Fibroblast of the aortic adventitia (primary cell): Measurements from ENCODE around the gene AK6. TPM values are rescaled to one million over a fixed set of nuclear protein-coding genes. Genes with fewer than 3 reads are reported as not detected.

ENCODE experiments used
- DNase-seq: peaks from one replicate; pipeline ENCODE4 v3.0.0-alpha.2; 2010; ENCODE audit warnings: low read depth
- H3K4me3 ChIP-seq: 2 replicates; pipeline ENCODE4 v1.5.1; 2011; ENCODE audit warnings: low read depth, mild to moderate bottlenecking, control low read depth, low read length, moderate library complexity
- CTCF ChIP-seq: IDR thresholded peaks from 2 replicates; pipeline ENCODE4 v1.5.1; 2011; ENCODE audit warnings: mild to moderate bottlenecking, low read length, control low read depth, inconsistent platforms; ENCODE audit not compliant: insufficient read depth
- total RNA-seq: library from RNA; depleted of rRNA; stranded (reverse); fragments of >200 nt; gene quantifications from 2 replicates; pipeline ENCODE4 v1.2.3, GENCODE V29; 2012; ENCODE audit warnings: low replicate concordance

Gene AK6
- total RNA-seq, 1 donor, result 55.2 TPM

- TF ChIP-seq CTCF, result no peak
- no peak overlapping the region for H3K4me3 ChIP-seq
- DNase-seq, result no peak
Observed at GRCh38 chr5:69364850-69365249, 4.5 kb downstream of the AK6 start.

- peak; percentile 48 for TF ChIP-seq CTCF
- peak; percentile 10 for DNase-seq
- H3K4me3 ChIP-seq, result no peak overlapping the region
Observed at GRCh38 chr5:69364414-69364813, 4.9 kb downstream of the AK6 start.

- no peak for TF ChIP-seq CTCF
- no peak for DNase-seq
- no peak overlapping the region for H3K4me3 ChIP-seq
Observed at GRCh38 chr5:69360442-69360841, 8.9 kb downstream of the AK6 start.

- no peak for DNase-seq
- TF ChIP-seq CTCF, result no peak
- H3K4me3 ChIP-seq, result no peak overlapping the region
Observed at GRCh38 chr5:69359699-69360098, 9.6 kb downstream of the AK6 start.

- DNase-seq, result no peak
- H3K4me3 ChIP-seq, result no peak overlapping the region
- TF ChIP-seq CTCF, result no peak
Observed at GRCh38 chr5:69350664-69351063, 18.7 kb downstream of the AK6 start.

GRCh38 chr5:69343083-69343482 lies 26.2 kb downstream of the AK6 start:
- DNase-seq, result no peak

More at GRCh38 chr5:69343083-69343482, 26.2 kb downstream of the AK6 start:
- H3K4me3 ChIP-seq, result no peak overlapping the region
- no peak for TF ChIP-seq CTCF
